HEK293 (cell line): ENCODE results near the gene ZBTB21.

Source experiments
- CTCF ChIA-PET: fragments of 350-600 bp; formaldehyde crosslinking; extraction: SDS; loops from one replicate; lab custom pipeline; 2021; ENCODE audit warnings: antibody characterized with exemption; lab: Yijun Ruan, JAX
- POLR2A ChIA-PET: fragments of 300-600 bp; formaldehyde crosslinking; extraction: SDS; loops from one replicate; lab custom pipeline; 2020; ENCODE audit warnings: antibody characterized with exemption, inconsistent platforms; lab: Yijun Ruan, JAX
- H3K27ac ChIP-seq: fragments of 200-500 bp; sonication (Bioruptor generic); 2 replicates; pipeline ENCODE4 v1.5.1; 2014; ENCODE audit warnings: low read depth, low read length, control low read depth, inconsistent platforms; ENCODE audit errors: extremely low read depth
- H3K36me3 ChIP-seq, 2 experiments: fragments of 200-500 bp in 1 of 2; sonication (Bioruptor generic) in 1 of 2; 1 replicate in 1 of 2; 2 replicates in 1 of 2; pipeline ENCODE4 v1.5.1; 2014 to 2017; ENCODE audit warnings: inconsistent platforms in 2 of 2, low read length in 2 of 2; ENCODE audit not compliant: control insufficient read depth in 2 of 2, insufficient read depth in 1 of 2
- H3K4me1 ChIP-seq: fragments of 200-500 bp; sonication (Bioruptor generic); 2 replicates; pipeline ENCODE4 v1.5.1; 2014; ENCODE audit warnings: mild to moderate bottlenecking, low read length, inconsistent platforms; ENCODE audit not compliant: control insufficient read depth, insufficient read depth
- H3K4me3 ChIP-seq: 2 replicates; pipeline ENCODE4 v1.5.1; 2011; ENCODE audit warnings: low read depth, mild to moderate bottlenecking, control low read depth, low read length, moderate library complexity
- H3K9me3 ChIP-seq: fragments of 200-500 bp; sonication (Bioruptor generic); 2 replicates; pipeline ENCODE4 v1.5.1; 2014; ENCODE audit warnings: low read depth, low read length, inconsistent platforms; ENCODE audit not compliant: control insufficient read depth, insufficient read depth
- EGR2 ChIP-seq: fragments of 450-650 bp; formaldehyde crosslinking; IDR thresholded peaks from 2 replicates; pipeline ENCODE4 v1.5.1; 2016; ENCODE audit warnings: low read depth, missing biosample characterization, missing genetic modification characterization
- ELK4 ChIP-seq: IDR thresholded peaks from 2 replicates; pipeline ENCODE4 v1.6.1; 2011; ENCODE audit warnings: mild to moderate bottlenecking, low read depth, low read length, borderline replicate concordance
- FEZF1 ChIP-seq: fragments of 450-650 bp; formaldehyde crosslinking; IDR thresholded peaks from 2 replicates; pipeline ENCODE4 v1.5.1; 2016; ENCODE audit warnings: missing biosample characterization, missing genetic modification characterization
- GLI2 ChIP-seq: fragments of 450-650 bp; formaldehyde crosslinking; IDR thresholded peaks from 2 replicates; pipeline ENCODE4; 2017; ENCODE audit warnings: missing biosample characterization, missing genetic modification characterization, low read depth, borderline replicate concordance
- HOXC10 ChIP-seq: sonication (generic); formaldehyde crosslinking; IDR thresholded peaks from 2 replicates; pipeline ENCODE4 v1.8.1; 2023; ENCODE audit warnings: mild to moderate bottlenecking, missing genetic modification reagents
- KLF8 ChIP-seq: fragments of 450-650 bp; formaldehyde crosslinking; IDR thresholded peaks from 2 replicates; pipeline ENCODE4 v1.5.1; 2016; ENCODE audit warnings: missing biosample characterization, missing genetic modification characterization
- PRDM2 ChIP-seq: fragments of 450-650 bp; formaldehyde crosslinking; IDR thresholded peaks from 2 replicates; pipeline ENCODE4 v1.5.1; 2016; ENCODE audit warnings: missing biosample characterization, missing genetic modification characterization, borderline replicate concordance
- SCRT1 ChIP-seq: fragments of 450-650 bp; formaldehyde crosslinking; IDR thresholded peaks from 2 replicates; pipeline ENCODE4 v1.5.1; 2016; ENCODE audit warnings: missing biosample characterization, missing genetic modification characterization, borderline replicate concordance
- ZNF239 ChIP-seq: fragments of 450-650 bp; formaldehyde crosslinking; IDR thresholded peaks from 2 replicates; pipeline ENCODE4 v1.5.1; 2016; ENCODE audit warnings: missing biosample characterization, missing genetic modification characterization
- ZNF302 ChIP-seq: fragments of 450-650 bp; formaldehyde crosslinking; IDR thresholded peaks from 2 replicates; pipeline ENCODE4 v1.5.1; 2016; ENCODE audit warnings: missing biosample characterization, missing genetic modification characterization, low read depth
- ZNF391 ChIP-seq: fragments of 450-650 bp; formaldehyde crosslinking; IDR thresholded peaks from 2 replicates; pipeline ENCODE4 v1.5.1; 2016; ENCODE audit warnings: low read depth, missing biosample characterization, missing genetic modification characterization, borderline replicate concordance
- ZNF398 ChIP-seq: fragments of 450-650 bp; formaldehyde crosslinking; IDR thresholded peaks from 2 replicates; pipeline ENCODE4 v1.5.1; 2017; ENCODE audit warnings: missing biosample characterization, missing genetic modification characterization
- ZNF518A ChIP-seq: fragments of 450-650 bp; formaldehyde crosslinking; conservative IDR thresholded peaks from 2 replicates; pipeline ENCODE4 v1.5.1; 2016; ENCODE audit warnings: low read depth, missing biosample characterization, missing genetic modification characterization
- ZNF610 ChIP-seq: fragments of 450-650 bp; formaldehyde crosslinking; IDR thresholded peaks from 2 replicates; pipeline ENCODE4 v1.5.1; 2016; ENCODE audit warnings: missing biosample characterization, missing genetic modification characterization, borderline replicate concordance
- ZNF623 ChIP-seq: fragments of 450-650 bp; formaldehyde crosslinking; IDR thresholded peaks from 2 replicates; pipeline ENCODE4 v1.5.1; 2016; ENCODE audit warnings: missing biosample characterization, missing genetic modification characterization
- ZNF776 ChIP-seq: fragments of 450-650 bp; formaldehyde crosslinking; IDR thresholded peaks from 2 replicates; pipeline ENCODE4 v1.5.0; 2017; ENCODE audit warnings: missing biosample characterization, missing genetic modification characterization, borderline replicate concordance
- ZNF785 ChIP-seq: fragments of 450-650 bp; formaldehyde crosslinking; IDR thresholded peaks from 2 replicates; pipeline ENCODE4 v1.5.1; 2016; ENCODE audit warnings: missing biosample characterization, missing genetic modification characterization
- ZNF843 ChIP-seq: fragments of 450-650 bp; formaldehyde crosslinking; IDR thresholded peaks from 2 replicates; pipeline ENCODE4 v1.5.1; 2016; ENCODE audit warnings: missing biosample characterization, missing genetic modification characterization

Gene ZBTB21

GRCh38 chr21:42037943-42038342 lies 27.8 kb upstream of the ZBTB21 start:
- POLR2A ChIA-PET: no interaction called here
- Histone ChIP-seq H3K36me3 (no peaks in the 10 kb centered on the region), H3K27ac (no peak overlapping the region), H3K9me3 (no peaks in the 10 kb centered on the region), H3K4me3 (no peak overlapping the region), H3K4me1 (no peaks in the 10 kb centered on the region)
- CTCF ChIA-PET: interaction anchor here (0.6 to 1.2 kb wide), 3 partner anchors 70 to 1586 kb away, joined by 3 read pairs; no protein-coding TSS in a partner anchor
- TF ChIP-seq PRDM2 (tag by site-specific recombination) (no peak), ZNF518A (tag by site-specific recombination) (no peak), ZNF398 (tag by site-specific recombination) (no peak), SCRT1 (tag by site-specific recombination) (no peak), KLF8 (tag by site-specific recombination) (no peak), ZNF610 (no peak), ZNF776 (no peak), FEZF1 (no peak), ELK4 (no peak), ZNF785 (tag by site-specific recombination) (no peak), ZNF391 (tag by site-specific recombination) (no peak), ZNF843 (tag by site-specific recombination) (no peak), ZNF623 (no peak), EGR2 (tag by site-specific recombination) (no peak), HOXC10 (CRISPR knock-in tag) (no peak), GLI2 (tag by site-specific recombination) (no peak), ZNF239 (tag by site-specific recombination) (no peak), ZNF302 (tag by site-specific recombination) (no peak)
